ENCODE measurements around the gene MORN3. TPM values are rescaled to one million over a fixed set of nuclear protein-coding genes. Genes with fewer than 3 reads are reported as not detected.
"Not testable (repeated sequence)": the region's sequence is repeated elsewhere in the genome, so short reads cannot be mapped to it uniquely, and the experiment has no call there.

MORN3 gene
- total RNA-seq, 2 experiments from 2014 or later: 2.0 to 2.6 TPM

GRCh38 chr12:121661353-121662105 lies 7.9 kb downstream of the MORN3 start:
- intact Hi-C loops (cut with DNase I, micrococcal nuclease); H3K4me3 Mint-ChIP-seq; H3K27me3 Mint-ChIP-seq; H3K36me3 Mint-ChIP-seq (ENCODE audit: low read depth); POLR2A ChIA-PET; DNase-seq; ATAC-seq; H3K9me3 Mint-ChIP-seq (ENCODE audit: low read depth): not testable (repeated sequence)
- Mint-ChIP-seq H3K27ac (peak overlapping the region; percentile 44), H3K4me1 (peaks cover 82% of the 10 kb centered on the region)
- CTCF ChIA-PET: interaction anchor here (0.7 to 1.5 kb wide), 7 partner anchors 10 to 255 kb away, joined by 3 to 5 read pairs (median 4); no protein-coding TSS in a partner anchor

DNA sequence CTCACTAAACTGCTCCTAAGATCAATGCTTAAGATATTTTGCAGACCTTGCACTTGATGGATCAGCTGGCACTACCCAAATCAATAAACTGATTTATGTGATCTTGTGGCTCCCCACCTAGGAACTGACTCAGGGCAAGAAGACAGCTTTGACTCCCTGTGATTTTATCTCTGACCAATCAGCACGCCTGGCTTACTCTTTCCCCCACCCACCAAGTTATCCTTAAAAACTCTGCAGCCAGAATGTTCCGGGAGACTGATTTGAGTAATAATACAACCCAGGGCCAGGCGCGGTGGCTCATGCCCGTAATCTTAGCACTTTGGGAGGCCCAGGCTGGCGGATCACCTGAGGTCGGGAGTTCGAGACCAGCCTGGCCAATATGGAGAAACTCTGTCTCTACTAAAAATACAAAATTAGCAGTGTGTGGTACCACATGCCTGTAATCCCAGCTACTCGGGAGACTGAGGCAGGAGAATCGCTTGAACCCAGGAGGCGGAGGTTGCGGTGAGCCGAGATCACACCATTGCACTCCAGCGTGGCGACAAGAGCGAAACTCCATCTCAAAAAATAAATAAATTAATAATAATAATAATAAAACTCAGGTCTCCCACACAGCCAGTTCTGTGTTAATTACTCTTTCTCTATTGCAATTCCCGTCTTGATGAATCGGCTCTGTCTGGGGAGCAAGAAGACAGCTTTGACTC lies 12.0 kb downstream of the MORN3 start:
- intact Hi-C loops (cut with DNase I, micrococcal nuclease): loop anchor here in 1 of 2 experiments (1.0 kb wide), 2 partner anchors 29 to 30 kb away; no protein-coding TSS in a partner anchor
- ChIA-PET POLR2A (interaction anchor here (0.6 to 1.3 kb wide), 6 partner anchors 9 to 180 kb away, joined by 3 to 10 read pairs (median 3); no protein-coding TSS in a partner anchor), CTCF (interaction anchor here (0.6 to 3.6 kb wide), 11 partner anchors 8 to 163 kb away, joined by 3 to 21 read pairs (median 4); partner anchors contain the start of gene RHOF)
- Mint-ChIP-seq H3K9me3 (ENCODE audit: low read depth) (no peaks in the 10 kb centered on the region), H3K4me1 (peaks cover 65% of the 10 kb centered on the region), H3K27me3 (no peaks in the 10 kb centered on the region), H3K27ac (peak overlapping the region; percentile 99), H3K4me3 (peak overlapping the region; percentile 1), H3K36me3 (ENCODE audit: low read depth) (peaks cover 9% of the 10 kb centered on the region)
- ATAC-seq: peak; percentile 64
- peak; percentile 65 for DNase-seq

- Mint-ChIP-seq H3K36me3 (ENCODE audit: low read depth) (peaks cover 9% of the 10 kb centered on the region), H3K4me1 (peaks cover 53% of the 10 kb centered on the region), H3K4me3 (no peak overlapping the region), H3K9me3 (ENCODE audit: low read depth) (no peaks in the 10 kb centered on the region), H3K27me3 (no peaks in the 10 kb centered on the region), H3K27ac (no peak overlapping the region)
- ChIA-PET POLR2A (interaction anchor here (0.9 to 1.3 kb wide), 2 partner anchors 10 to 29 kb away, joined by 4 to 10 read pairs; no protein-coding TSS in a partner anchor), CTCF (interaction anchor here (1.1 to 3.6 kb wide), 4 partner anchors 12 to 138 kb away, joined by 4 to 21 read pairs (median 7); partner anchors contain the start of gene RHOF)
- ATAC-seq (no peak), DNase-seq (no peak)
- intact Hi-C loops (cut with DNase I, micrococcal nuclease): no loop called here
Measured at GRCh38 chr12:121656122-121656521, 13.3 kb downstream of the MORN3 start.

GRCh38 chr12:121653999-121654398 lies 15.5 kb downstream of the MORN3 start:
- H3K9me3 Mint-ChIP-seq (ENCODE audit: low read depth): no peaks in the 10 kb centered on the region
- peaks cover 9% of the 10 kb centered on the region for H3K36me3 Mint-ChIP-seq (ENCODE audit: low read depth)
- peaks cover 44% of the 10 kb centered on the region for H3K4me1 Mint-ChIP-seq
- intact Hi-C loops (cut with DNase I, micrococcal nuclease): no loop called here
- H3K27me3 Mint-ChIP-seq: no peaks in the 10 kb centered on the region
- no peak overlapping the region for H3K27ac Mint-ChIP-seq
- no peak for ATAC-seq
- H3K4me3 Mint-ChIP-seq: no peak overlapping the region
- DNase-seq: no peak
- ChIA-PET POLR2A (no interaction called here), CTCF (interaction anchor here (0.6 kb wide), 1 partner anchor 184 kb away, joined by 4 read pairs; no protein-coding TSS in a partner anchor)

DNA sequence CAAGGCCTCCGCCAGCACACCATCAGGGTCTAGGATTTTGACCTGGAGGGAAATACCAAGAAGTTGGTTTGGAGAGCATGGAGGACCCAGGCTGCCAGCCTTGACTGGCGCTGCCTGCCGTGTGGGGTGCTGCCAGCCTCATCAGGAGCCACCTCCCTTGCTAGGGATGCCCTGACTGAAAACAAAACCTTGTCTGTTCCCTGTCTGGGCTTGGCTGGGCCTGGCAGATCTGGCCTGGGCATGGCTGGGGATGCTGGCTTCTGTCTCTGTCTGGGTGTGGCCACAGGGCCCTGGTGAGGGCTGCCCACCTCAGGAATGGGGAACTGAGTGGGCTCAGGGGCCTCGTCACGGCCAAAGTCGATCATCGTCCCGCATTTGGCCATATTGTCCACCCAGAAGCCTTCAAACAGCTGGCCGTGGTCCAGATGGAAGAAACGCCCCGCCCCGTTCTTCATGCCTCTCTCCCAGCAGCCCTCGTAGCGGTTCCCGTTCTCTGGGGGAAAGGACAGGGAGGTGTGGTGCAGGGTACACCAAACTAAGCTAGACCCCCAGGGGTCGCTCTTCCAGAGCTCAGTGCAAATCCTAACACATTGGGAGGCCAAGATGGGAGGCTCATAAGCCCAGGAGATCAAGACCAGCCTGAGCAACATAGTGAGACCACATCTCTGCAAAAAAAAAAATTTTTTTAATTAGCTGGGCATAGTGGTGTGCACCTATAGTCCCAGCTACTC lies 16.5 kb downstream of the MORN3 start:
- Mint-ChIP-seq H3K4me1 (peaks cover 37% of the 10 kb centered on the region), H3K4me3 (no peak overlapping the region), H3K36me3 (ENCODE audit: low read depth) (peaks cover 12% of the 10 kb centered on the region), H3K9me3 (ENCODE audit: low read depth) (no peaks in the 10 kb centered on the region), H3K27me3 (no peaks in the 10 kb centered on the region), H3K27ac (no peak overlapping the region)
- ChIA-PET POLR2A (interaction anchor here (0.7 kb wide), 1 partner anchor 74 kb away, joined by 9 read pairs; no protein-coding TSS in a partner anchor), CTCF (interaction anchor here (0.7 kb wide), 1 partner anchor 67 kb away, joined by 3 read pairs; no protein-coding TSS in a partner anchor)
- ATAC-seq (no peak), DNase-seq (no peak)
- intact Hi-C loops (cut with DNase I, micrococcal nuclease): no loop called here

GRCh38 chr12:121651320-121651719 lies 18.1 kb downstream of the MORN3 start:
- Mint-ChIP-seq H3K4me3 (no peak overlapping the region), H3K9me3 (ENCODE audit: low read depth) (no peaks in the 10 kb centered on the region), H3K27me3 (no peaks in the 10 kb centered on the region), H3K4me1 (peaks cover 24% of the 10 kb centered on the region), H3K27ac (no peak overlapping the region), H3K36me3 (ENCODE audit: low read depth) (peaks cover 12% of the 10 kb centered on the region)
- ChIA-PET CTCF (interaction anchor here (1.0 to 1.1 kb wide), 2 partner anchors 10 to 99 kb away, joined by 4 read pairs; no protein-coding TSS in a partner anchor), POLR2A (no interaction called here)
- DNase-seq (no peak), ATAC-seq (no peak)
- intact Hi-C loops (cut with DNase I, micrococcal nuclease): no loop called here

- ATAC-seq (peak; percentile 69), DNase-seq (no peak)
- CTCF ChIA-PET: interaction anchor here (1.3 to 1.5 kb wide), 2 partner anchors 19 to 97 kb away, joined by 5 to 8 read pairs; no protein-coding TSS in a partner anchor
- intact Hi-C loops (cut with DNase I, micrococcal nuclease): no loop called here
- Mint-ChIP-seq H3K4me3 (no peak overlapping the region), H3K9me3 (ENCODE audit: low read depth) (no peaks in the 10 kb centered on the region), H3K36me3 (ENCODE audit: low read depth) (peaks cover 12% of the 10 kb centered on the region), H3K4me1 (peaks cover 24% of the 10 kb centered on the region), H3K27me3 (no peaks in the 10 kb centered on the region), H3K27ac (no peak overlapping the region)
- POLR2A ChIA-PET: interaction anchor here (0.8 kb wide), 1 partner anchor 19 kb away, joined by 4 read pairs; no protein-coding TSS in a partner anchor
Measured at GRCh38 chr12:121649819-121650353, 19.6 kb downstream of the MORN3 start.

DNA sequence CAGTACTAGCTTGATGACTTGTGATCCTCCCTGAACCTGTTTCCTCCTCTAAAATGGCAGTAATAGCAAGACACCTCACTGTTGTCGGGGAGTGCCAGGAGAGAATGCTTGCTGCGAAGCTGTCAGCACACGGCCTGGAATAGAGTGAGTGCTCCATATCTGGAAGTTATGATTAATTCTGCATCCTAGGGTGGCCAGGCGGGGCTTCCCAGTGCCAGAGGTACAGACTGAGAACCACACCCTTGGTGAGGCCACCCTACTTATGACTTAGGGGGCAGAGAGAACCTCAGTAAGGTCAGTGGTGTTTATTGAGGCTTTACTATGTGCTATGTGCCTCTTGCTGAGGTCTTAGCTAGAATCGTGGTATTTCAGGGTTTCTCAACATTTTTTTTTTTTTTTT lies 20.1 kb downstream of the MORN3 start:
- no peak overlapping the region for H3K4me3 Mint-ChIP-seq
- CTCF ChIA-PET: interaction anchor here (0.6 to 1.5 kb wide), 3 partner anchors 19 to 156 kb away, joined by 3 to 8 read pairs (median 5); no protein-coding TSS in a partner anchor
- ATAC-seq (peak; percentile 3), DNase-seq (no peak)
- H3K27ac Mint-ChIP-seq: peak overlapping the region; percentile 51
- peaks cover 21% of the 10 kb centered on the region for H3K4me1 Mint-ChIP-seq
- no peaks in the 10 kb centered on the region for H3K27me3 Mint-ChIP-seq
- POLR2A ChIA-PET: interaction anchor here (0.8 to 1.1 kb wide), 2 partner anchors 18 to 20 kb away, joined by 4 to 9 read pairs; no protein-coding TSS in a partner anchor
- no peaks in the 10 kb centered on the region for H3K9me3 Mint-ChIP-seq (ENCODE audit: low read depth)
- intact Hi-C loops (cut with DNase I, micrococcal nuclease): no loop called here
- H3K36me3 Mint-ChIP-seq (ENCODE audit: low read depth): peaks cover 13% of the 10 kb centered on the region

GRCh38 chr12:121648458-121649028 lies 20.9 kb downstream of the MORN3 start:
- Mint-ChIP-seq H3K27ac (no peak overlapping the region), H3K36me3 (ENCODE audit: low read depth) (peaks cover 8% of the 10 kb centered on the region), H3K4me3 (no peak overlapping the region), H3K9me3 (ENCODE audit: low read depth) (no peaks in the 10 kb centered on the region), H3K27me3 (no peaks in the 10 kb centered on the region), H3K4me1 (peaks cover 15% of the 10 kb centered on the region)
- no peak for DNase-seq
- CTCF ChIA-PET: interaction anchor here (0.6 kb wide), 1 partner anchor 157 kb away, joined by 3 read pairs; no protein-coding TSS in a partner anchor
- intact Hi-C loops (cut with DNase I, micrococcal nuclease): no loop called here
- no peak for ATAC-seq
- POLR2A ChIA-PET: interaction anchor here (1.1 kb wide), 1 partner anchor 19 kb away, joined by 9 read pairs; no protein-coding TSS in a partner anchor

GRCh38 chr12:121641343-121641630 lies 28.2 kb downstream of the MORN3 start:
- CTCF ChIA-PET: interaction anchor here (0.7 to 1.2 kb wide), 2 partner anchors 9 to 154 kb away, joined by 4 read pairs; no protein-coding TSS in a partner anchor
- Mint-ChIP-seq H3K4me3 (no peak overlapping the region), H3K4me1 (peaks cover 24% of the 10 kb centered on the region), H3K9me3 (ENCODE audit: low read depth) (no peaks in the 10 kb centered on the region), H3K27ac (peak overlapping the region; percentile 65), H3K27me3 (no peaks in the 10 kb centered on the region), H3K36me3 (ENCODE audit: low read depth) (peaks cover 28% of the 10 kb centered on the region)
- intact Hi-C loops (cut with DNase I, micrococcal nuclease): no loop called here
- DNase-seq: no peak
- POLR2A ChIA-PET: no interaction called here
- ATAC-seq: no peak

Measured in activated CD4-positive, alpha-beta T cell treated with anti-CD3 and anti-CD28 coated beads for 36 hours (primary cell).